ENCODE results near the gene RLN1. TPM values are rescaled to one million over a fixed set of nuclear protein-coding genes. Genes with fewer than 3 reads are reported as not detected.
"Not testable (repeated sequence)": the region's sequence is repeated elsewhere in the genome, so short reads cannot be mapped to it uniquely, and the experiment has no call there.

RLN1 gene
- 0.84 TPM in 1 of 2 replicates, not detected in the other for total RNA-seq
- long read RNA-seq = 0 reads

DNA sequence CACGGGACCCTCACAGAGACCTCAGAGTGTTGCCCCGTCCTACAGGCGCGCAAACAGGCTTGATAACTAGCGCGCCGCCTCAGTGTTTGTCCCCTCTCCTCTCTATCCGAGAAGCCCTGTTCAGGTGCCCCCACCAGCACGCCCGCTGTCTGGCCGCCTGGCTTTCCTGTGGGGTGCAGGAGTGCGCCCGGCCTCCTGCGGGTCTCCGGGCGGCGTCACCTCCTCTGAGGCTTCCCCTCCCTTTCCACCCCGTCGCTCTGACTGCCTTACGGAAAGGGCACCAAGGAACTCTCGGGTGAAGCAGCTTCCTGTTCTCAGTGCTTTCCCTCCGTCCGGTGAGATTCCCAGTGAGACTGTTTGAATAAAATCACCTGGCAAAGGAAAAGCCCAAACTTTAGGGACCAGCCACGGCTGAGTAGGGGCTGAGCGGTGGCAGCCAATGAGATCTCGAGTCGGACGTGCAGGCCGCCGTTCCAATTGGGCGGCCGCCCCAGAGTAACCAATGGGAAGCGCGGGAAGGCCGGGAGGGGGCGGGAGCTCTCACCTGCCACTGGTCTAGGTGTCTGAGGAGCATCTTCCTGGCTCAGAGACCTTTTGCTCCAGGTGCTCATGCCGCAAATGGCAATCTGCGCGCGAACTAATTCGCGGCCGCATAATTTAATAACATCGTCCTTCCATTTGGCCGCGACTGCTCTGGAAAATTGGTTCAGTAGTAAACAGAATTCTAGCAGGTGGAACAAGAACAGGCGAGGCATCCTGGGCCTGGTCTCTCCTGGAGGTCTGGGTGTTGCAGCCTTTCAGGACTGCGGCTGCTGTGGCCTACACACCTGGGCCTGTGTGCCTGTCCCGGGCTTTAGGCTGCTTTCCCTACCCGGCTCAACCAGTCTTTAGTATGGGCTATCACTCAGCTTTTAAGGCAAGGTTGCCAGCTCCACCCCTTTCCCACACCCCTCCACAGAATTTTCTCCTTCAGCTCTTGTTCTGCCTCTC, at the start of gene RLN1:
Gene RLN1 (minus strand): TSS at position 885 of the 990 bp plus-strand sequence. CDS start 130 bp downstream, at position 755.
- H3K9me3 Mint-ChIP-seq; H3K27me3 Mint-ChIP-seq (ENCODE audit: low read depth); DNase-seq (ENCODE audit: low read depth, low spot score); H3K36me3 Mint-ChIP-seq (ENCODE audit: low read depth); H3K4me1 Mint-ChIP-seq; H3K27ac Mint-ChIP-seq (ENCODE audit: unreplicated experiment): not testable (repeated sequence)
- peak within 1 kb of the TSS; percentile 61 for H3K4me3 Mint-ChIP-seq

GRCh38 chr9:5389109-5389732, 49.5 kb upstream of the RLN1 start:
- Mint-ChIP-seq H3K27me3 (ENCODE audit: low read depth) (no peaks in the 10 kb centered on the region), H3K27ac (ENCODE audit: unreplicated experiment) (no peak overlapping the region), H3K4me1 (peaks cover 9% of the 10 kb centered on the region), H3K9me3 (no peaks in the 10 kb centered on the region), H3K4me3 (no peak overlapping the region), H3K36me3 (ENCODE audit: low read depth) (peaks cover 3% of the 10 kb centered on the region)
- TF ChIP-seq, protein P1, sequence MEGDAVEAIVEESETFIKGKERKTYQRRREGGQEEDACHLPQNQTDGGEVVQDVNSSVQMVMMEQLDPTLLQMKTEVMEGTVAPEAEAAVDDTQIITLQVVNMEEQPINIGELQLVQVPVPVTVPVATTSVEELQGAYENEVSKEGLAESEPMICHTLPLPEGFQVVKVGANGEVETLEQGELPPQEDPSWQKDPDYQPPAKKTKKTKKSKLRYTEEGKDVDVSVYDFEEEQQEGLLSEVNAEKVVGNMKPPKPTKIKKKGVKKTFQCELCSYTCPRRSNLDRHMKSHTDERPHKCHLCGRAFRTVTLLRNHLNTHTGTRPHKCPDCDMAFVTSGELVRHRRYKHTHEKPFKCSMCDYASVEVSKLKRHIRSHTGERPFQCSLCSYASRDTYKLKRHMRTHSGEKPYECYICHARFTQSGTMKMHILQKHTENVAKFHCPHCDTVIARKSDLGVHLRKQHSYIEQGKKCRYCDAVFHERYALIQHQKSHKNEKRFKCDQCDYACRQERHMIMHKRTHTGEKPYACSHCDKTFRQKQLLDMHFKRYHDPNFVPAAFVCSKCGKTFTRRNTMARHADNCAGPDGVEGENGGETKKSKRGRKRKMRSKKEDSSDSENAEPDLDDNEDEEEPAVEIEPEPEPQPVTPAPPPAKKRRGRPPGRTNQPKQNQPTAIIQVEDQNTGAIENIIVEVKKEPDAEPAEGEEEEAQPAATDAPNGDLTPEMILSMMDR (conservative IDR thresholded peaks at IDR 0.05) = no peak
- DNase-seq (ENCODE audit: low read depth, low spot score) = no peak

DNA sequence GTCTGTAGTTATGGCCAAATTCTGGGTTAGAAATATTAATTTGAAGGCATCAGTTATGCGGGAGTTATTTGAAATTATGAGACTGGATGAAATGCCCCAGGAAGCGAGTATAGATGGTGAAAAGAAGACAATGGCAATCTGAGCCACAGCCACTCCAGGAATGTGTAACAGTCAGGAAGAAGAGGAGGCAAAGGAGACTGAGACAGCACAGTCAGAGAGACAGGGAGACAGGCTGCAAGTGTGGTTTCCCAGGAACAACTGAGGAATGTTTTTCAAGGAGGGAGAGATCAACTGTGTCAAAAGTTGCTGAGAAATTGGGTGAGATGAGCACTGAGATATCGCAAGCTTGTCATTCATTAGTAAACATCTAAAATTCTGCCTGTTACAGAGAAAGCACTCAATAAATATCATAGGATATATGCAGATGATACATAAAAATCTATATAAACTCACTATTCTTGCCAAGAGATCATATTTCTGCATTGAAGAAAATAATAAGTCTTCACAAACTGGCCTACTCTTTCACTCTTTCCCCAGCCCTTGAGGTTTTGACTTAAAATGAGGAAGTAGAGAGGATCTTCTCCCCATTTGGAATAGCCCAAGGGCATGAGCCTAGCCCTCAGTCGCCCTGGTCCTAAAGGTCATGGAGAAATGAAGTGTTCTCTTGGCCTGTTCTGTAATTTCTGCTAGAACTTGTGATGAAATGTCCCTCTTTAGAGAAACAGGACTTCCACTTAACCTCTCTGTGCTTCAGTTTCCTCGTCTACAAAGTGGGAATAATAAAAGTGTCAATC, 48.5 kb upstream of the RLN1 start:
- Mint-ChIP-seq H3K36me3 (ENCODE audit: low read depth) (peaks cover 6% of the 10 kb centered on the region), H3K9me3 (no peaks in the 10 kb centered on the region), H3K4me3 (no peak overlapping the region), H3K27ac (ENCODE audit: unreplicated experiment) (peak overlapping the region; percentile 10), H3K4me1 (peaks cover 9% of the 10 kb centered on the region), H3K27me3 (ENCODE audit: low read depth) (no peaks in the 10 kb centered on the region)
- TF ChIP-seq, protein P1 (conservative IDR thresholded peaks at IDR 0.05) = no peak
- DNase-seq (ENCODE audit: low read depth, low spot score) = no peak

DNA sequence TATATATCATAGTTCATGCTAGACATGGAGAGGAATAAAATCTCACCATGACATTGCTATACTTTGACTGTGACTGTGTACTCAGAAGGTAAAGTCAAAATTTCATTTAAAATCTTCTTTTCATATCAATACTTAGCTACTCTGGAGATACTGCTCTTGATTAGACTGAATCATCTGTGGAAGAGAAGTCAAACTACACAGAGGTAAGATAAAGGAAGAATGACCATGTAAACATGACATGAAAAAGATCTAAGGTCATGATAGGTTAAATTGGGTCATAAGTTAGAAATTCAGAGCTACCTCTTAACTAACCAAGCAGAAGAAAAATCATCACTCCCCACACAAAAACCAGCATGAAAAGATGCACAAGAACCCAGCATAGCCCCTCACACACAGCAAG, 44.8 kb upstream of the RLN1 start:
- Mint-ChIP-seq H3K4me3 (no peak overlapping the region), H3K4me1 (peaks cover 9% of the 10 kb centered on the region), H3K9me3 (no peaks in the 10 kb centered on the region), H3K36me3 (ENCODE audit: low read depth) (peaks cover 10% of the 10 kb centered on the region), H3K27ac (ENCODE audit: unreplicated experiment) (no peak overlapping the region), H3K27me3 (ENCODE audit: low read depth) (no peaks in the 10 kb centered on the region)
- DNase-seq (ENCODE audit: low read depth, low spot score) = no peak
- TF ChIP-seq, protein P1 (conservative IDR thresholded peaks at IDR 0.05) = no peak

DNA sequence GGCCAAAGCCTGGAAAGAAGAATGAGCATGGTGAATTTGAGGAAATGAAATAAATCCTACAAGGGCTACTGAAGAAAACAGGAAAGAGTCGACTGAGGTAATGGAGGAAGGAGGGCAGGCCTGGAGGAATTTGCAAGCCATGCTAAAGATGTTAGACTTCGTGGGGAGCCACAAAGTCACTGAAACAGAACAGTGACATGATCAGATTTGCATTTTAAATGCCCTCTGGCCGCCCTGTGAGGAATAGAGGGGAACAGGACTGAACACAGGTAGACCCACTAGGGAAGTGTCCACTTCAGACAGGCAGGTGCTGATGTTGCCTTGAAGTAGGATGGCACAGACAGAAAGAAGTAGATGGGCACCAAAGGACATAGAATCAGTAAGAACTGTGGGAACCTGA, 42.8 kb upstream of the RLN1 start:
- TF ChIP-seq, protein P1 (conservative IDR thresholded peaks at IDR 0.05) = no peak
- DNase-seq (ENCODE audit: low read depth, low spot score) = no peak
- Mint-ChIP-seq H3K36me3 (ENCODE audit: low read depth) (peaks cover 7% of the 10 kb centered on the region), H3K9me3 (no peaks in the 10 kb centered on the region), H3K27ac (ENCODE audit: unreplicated experiment) (no peak overlapping the region), H3K4me3 (no peak overlapping the region), H3K4me1 (peaks cover 1% of the 10 kb centered on the region), H3K27me3 (ENCODE audit: low read depth) (no peaks in the 10 kb centered on the region)

Measured in neural crest cell (in vitro differentiated cells).